Astrocyte of the cerebellum (primary cell): ENCODE measurements around the gene PRKCE.
"Not testable (repeated sequence)": the region's sequence is repeated elsewhere in the genome, so short reads cannot be mapped to it uniquely, and the experiment has no call there.

ENCODE experiments used
- DNase-seq: peaks from one replicate; pipeline ENCODE4 v3.0.0-alpha.2; 2011; ENCODE audit warnings: low read depth
- H3K4me3 ChIP-seq: 2 replicates; pipeline ENCODE4 v1.5.1; 2011; ENCODE audit warnings: mild to moderate bottlenecking, low read depth, low read length, moderate library complexity
- CTCF ChIP-seq: IDR thresholded peaks from 2 replicates; pipeline ENCODE4 v1.5.1; 2012; ENCODE audit warnings: low read length, low read depth, moderate library complexity, mild to moderate bottlenecking; ENCODE audit errors: missing control alignments
- in situ Hi-C: cut with HindIII; loops from 2 replicates; pipeline ENCODE4 v1.10.0; 2017; ENCODE audit warnings: low sequenced_read_pairs

Gene PRKCE

DNA sequence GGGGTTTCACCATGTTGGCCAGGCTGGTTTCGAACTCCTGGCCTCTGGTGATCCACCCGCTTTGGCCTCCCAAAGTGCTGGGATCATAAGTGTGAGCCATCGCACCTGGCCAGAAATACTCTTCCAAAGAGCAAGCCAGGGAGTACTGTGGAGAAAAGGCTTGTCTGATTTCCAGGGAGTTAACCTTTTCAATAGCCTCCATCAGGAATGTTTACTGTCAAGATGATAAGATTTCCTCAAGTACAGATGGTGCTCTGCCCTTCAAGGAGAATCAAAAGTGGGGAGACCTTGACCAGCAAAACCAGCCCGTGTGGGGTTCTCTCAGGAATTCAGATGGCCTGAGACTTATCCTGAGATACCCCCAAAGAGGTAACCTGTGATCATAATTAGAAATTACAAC is 237.2 kb downstream of the PRKCE start:
- TF ChIP-seq CTCF: no peak
- in situ Hi-C loops: no loop called here
- H3K4me3 ChIP-seq: no peak overlapping the region
- no peak for DNase-seq

- in situ Hi-C loops: no loop called here
- DNase-seq: no peak
Measured at GRCh38 chr2:45889053-45889452, 237.6 kb downstream of the PRKCE start.

GRCh38 chr2:45889620-45890370 is 238.3 kb downstream of the PRKCE start:
- no peak overlapping the region for H3K4me3 ChIP-seq
- TF ChIP-seq CTCF: no peak
- in situ Hi-C loops: no loop called here
- DNase-seq: no peak

More at GRCh38 chr2:45889053-45889452, 237.6 kb downstream of the PRKCE start:
- peak; percentile 21 for TF ChIP-seq CTCF
- H3K4me3 ChIP-seq: no peak overlapping the region

DNA sequence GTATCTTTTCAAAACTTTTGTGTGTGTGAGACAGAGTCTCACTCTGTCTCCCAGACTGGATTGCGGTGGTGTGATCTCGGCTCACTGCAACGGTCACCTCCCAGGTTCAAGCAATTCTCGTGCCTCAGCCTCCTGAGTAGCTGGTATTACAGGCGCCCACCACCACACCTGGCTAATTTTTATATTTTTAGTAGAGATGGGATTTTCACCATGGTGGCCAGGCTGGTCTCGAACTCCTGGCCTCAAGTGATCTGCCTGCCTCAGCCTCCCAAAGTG is 238.8 kb downstream of the PRKCE start:
- DNase-seq, in situ Hi-C loops, H3K4me3 ChIP-seq: not testable (repeated sequence)

DNA sequence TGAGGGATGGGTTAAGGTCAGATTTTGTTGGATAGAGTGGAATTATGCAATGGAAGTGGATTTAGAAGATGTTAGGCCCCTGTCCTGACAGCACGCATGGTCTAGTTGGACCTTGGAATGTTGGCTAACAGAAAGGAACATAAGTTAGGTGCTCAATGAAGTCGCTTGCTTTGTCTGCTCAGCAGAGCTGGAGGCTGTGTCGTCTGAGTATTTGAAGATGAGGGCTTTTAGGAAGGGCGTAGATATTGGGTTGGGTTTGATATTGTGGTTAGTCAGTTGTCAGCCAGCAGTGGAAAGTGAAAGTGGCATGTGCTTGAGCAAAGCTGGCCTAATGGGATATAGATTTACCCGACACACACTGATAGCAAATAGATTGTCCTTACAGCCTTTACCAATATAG is 239.3 kb downstream of the PRKCE start:
- TF ChIP-seq CTCF: no peak
- in situ Hi-C loops: no loop called here
- no peak for DNase-seq
- no peak overlapping the region for H3K4me3 ChIP-seq

GRCh38 chr2:45891719-45892424 is 240.4 kb downstream of the PRKCE start:
- no peak for DNase-seq
- in situ Hi-C loops: no loop called here
- no peak for TF ChIP-seq CTCF
- no peak overlapping the region for H3K4me3 ChIP-seq

DNA sequence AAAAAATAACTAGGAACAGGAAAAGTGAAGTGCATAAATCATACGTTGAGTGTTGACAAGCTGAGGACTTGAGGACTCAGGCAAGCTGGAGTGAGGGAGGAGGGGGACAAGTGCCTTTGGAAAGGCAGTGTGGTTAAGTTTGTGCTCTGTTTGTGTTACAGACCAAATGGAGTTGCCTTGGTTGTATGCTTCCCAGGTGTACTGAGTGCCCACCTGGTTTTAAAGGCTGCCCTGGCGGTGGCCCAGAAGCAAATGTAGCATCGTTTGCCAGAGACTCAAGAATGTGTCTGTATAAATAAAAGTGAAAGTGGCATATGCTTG is 240.9 kb downstream of the PRKCE start:
- no peak overlapping the region for H3K4me3 ChIP-seq
- in situ Hi-C loops: no loop called here
- TF ChIP-seq CTCF: no peak
- DNase-seq: no peak
